ENCODE data around the gene INCENP. TPM values are rescaled to one million over a fixed set of nuclear protein-coding genes. Genes with fewer than 3 reads are reported as not detected.

INCENP gene
- total RNA-seq, 4 donors from 2014 or later, result 33.8 to 84.0 (median 53.1) TPM

DNA sequence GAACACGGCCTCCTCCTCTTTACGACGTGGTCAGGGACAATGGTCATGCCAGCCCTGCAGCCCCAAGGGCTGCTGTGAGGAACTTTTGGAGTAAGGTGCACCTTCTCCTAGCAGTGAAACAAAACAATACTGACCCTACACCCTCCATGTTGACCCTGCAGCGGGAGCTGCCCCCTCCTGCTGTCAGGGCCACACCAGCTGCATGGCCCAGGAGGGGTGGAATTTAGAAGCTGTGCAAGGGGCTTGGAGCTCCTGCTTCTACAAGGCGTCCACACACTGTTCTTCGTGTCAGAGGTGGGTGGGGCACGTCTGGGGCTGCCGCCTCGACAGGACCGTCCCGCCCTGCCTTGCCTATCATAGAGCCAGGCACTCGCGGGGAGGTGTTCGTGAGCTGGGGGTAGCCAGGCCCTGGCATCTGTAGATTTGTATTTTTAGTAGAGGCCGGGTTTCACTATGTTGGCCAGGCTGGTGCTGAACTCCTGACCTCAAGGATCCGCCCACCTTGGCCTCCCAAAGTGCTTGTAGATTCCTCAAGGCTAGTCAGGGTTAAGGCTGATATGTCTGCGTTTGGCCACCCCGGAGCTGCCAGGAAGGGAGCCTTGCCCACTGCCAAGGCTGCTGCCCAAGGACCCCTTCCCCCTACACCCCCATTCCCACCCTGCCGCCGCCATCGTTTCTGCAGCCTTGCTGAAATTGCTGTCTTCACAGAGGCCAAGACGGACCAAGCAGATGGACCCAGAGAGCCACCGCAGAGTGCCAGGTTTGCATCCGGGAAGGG is 15.9 kb downstream of the INCENP start:
- TF ChIP-seq POLR2A (IDR thresholded peaks at IDR 0.05), result no peak
- TF ChIP-seq CTCF (IDR thresholded peaks at IDR 0.05), result no peak
- peaks cover 11 to 95% (median 16%) of the 10 kb centered on the region in 3 donors for H3K36me3 ChIP-seq
- no peak for DNase-seq
- intact Hi-C loops (cut with DNase I), result no loop called here
- H3K9me3 ChIP-seq, result no peaks in the 10 kb centered on the region
- H3K27me3 ChIP-seq, result no peaks in the 10 kb centered on the region
- H3K4me3 ChIP-seq, result no peak overlapping the region
- WGBS, 2 donors, result 95 to 98% methylated on average over 7 to 8 of the region's 24 CpGs
- H3K27ac ChIP-seq, result peak overlapping the region in 3 of 4 donors; percentile 65 to 85 (median 78)
- peaks cover 3 to 80% (median 20%) of the 10 kb centered on the region in 3 donors for H3K4me1 ChIP-seq

DNA sequence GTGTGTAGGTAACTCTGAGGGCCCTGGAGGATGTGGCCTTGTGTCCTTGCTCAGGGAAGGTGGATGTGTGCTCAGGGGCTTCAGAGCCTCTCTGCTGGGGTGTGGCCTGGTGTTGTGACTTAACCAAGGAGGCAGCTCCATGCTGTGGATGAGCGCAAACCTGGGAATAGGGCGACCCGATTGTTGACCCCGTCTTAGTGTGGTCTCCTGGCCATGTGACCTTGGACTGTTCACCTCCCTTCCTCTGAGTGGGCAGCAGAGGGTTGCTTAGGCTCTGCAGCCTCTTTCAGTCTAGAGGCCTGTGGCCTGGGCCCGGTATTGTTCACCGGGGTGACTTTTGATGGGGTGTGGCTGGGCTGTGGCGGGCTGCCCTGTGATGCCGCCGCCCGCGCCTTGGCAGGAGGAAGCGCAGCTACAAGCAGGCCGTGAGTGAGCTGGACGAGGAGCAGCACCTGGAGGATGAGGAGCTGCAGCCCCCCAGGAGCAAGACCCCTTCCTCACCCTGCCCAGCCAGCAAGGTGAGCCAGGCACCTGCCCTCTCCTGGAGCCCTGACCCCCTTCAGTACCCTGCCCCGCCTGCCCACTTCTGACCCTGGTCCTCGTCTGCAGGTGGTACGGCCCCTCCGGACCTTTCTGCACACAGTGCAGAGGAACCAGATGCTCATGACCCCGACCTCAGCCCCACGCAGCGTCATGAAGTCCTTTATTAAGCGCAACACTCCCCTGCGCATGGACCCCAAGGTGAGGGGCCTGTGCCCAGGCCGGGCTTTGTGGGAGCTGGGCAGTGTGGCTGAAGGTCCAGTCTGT is 16.7 kb downstream of the INCENP start:
- H3K4me3 ChIP-seq, result no peak overlapping the region
- WGBS, 2 donors, result 95% methylated on average over 13 of the region's 24 CpGs; no CpG with 5 or more reads in 1 of the 2 donors
- TF ChIP-seq POLR2A (IDR thresholded peaks at IDR 0.05) (no peak), CTCF (IDR thresholded peaks at IDR 0.05) (no peak)
- H3K27ac ChIP-seq, result peak overlapping the region in 2 of 4 donors; percentile 78 to 85
- peaks cover 16 to 100% (median 18%) of the 10 kb centered on the region in 3 donors for H3K36me3 ChIP-seq
- no peaks in the 10 kb centered on the region for H3K9me3 ChIP-seq
- peaks cover 3 to 76% (median 21%) of the 10 kb centered on the region in 3 donors for H3K4me1 ChIP-seq
- DNase-seq, result no peak
- intact Hi-C loops (cut with DNase I), result no loop called here
- H3K27me3 ChIP-seq, result no peaks in the 10 kb centered on the region

DNA sequence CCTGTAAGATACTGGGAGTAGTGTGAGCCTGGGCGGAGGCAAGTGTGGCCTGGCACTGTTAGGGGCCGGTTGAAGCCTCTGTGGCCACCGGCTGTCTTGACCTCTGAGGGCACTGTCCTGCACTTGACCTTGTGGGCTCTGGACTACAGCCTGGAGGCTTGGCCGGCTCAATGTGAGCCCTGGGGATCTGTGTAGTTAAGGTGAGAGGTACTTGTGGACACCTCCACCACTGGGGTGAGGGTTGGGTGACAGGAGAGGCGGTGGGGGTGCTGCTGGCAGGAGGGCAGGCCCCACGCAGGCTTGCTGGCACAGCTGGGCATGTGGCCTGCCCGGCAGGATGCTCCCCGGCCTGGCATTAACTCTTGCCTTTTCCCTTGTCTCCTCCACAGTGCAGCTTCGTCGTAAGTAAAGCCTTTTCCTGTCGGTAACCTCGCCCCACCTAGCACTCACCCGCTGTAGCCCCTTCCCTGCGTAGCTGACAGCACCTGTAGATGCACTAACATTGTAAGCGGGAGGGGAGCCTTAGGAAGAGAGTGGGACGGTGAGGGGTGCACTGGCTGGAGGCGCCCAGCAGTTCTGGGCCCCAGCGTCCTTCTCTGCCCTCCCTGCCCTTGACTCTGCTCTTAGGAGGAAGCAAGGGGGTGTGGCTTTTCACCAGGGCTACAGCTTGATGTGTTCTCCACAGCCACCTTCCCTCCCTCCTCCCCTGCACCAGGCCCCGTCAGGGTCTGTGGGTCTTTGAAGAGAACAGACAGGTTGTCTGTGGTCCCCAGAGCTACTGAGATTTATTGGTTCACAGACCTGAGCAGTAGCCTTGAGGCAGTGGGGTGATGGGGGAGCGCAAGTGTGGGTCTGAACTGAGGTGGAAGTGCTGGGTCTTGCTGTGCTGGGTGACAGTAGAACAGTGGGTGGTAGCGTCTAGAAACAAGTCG is 17.6 kb downstream of the INCENP start:
- WGBS, 2 donors, result 91 to 96% methylated on average over 14 to 15 of the region's 22 CpGs
- no peak for DNase-seq
- intact Hi-C loops (cut with DNase I), result no loop called here
- Histone ChIP-seq H3K27ac (peak overlapping the region in 1 of 4 donors; percentile 78), H3K27me3 (no peaks in the 10 kb centered on the region), H3K9me3 (no peaks in the 10 kb centered on the region), H3K4me1 (peaks cover 3 to 76% (median 21%) of the 10 kb centered on the region in 3 donors), H3K36me3 (peaks cover 16 to 100% (median 23%) of the 10 kb centered on the region in 3 donors), H3K4me3 (no peak overlapping the region)
- TF ChIP-seq CTCF (IDR thresholded peaks at IDR 0.05) (no peak), POLR2A (IDR thresholded peaks at IDR 0.05) (no peak)

DNA sequence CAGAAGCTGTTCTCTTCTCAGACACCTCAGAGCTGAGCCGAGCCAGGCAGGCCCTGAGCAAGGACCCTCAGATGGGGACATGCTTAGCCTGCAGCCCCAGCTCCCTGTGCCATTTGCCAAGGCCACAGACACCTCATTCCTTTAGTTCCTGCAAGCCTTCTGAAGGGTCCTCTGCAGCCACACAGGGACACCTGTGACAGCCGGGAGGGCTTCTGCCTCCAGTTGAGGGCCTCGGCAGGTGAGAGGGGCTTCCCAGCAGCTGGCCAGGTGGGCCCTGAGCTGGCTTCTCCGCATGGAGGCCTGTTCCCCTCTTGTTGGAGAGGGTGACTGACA is 18.2 kb downstream of the INCENP start:
- WGBS, 2 donors, result 100% methylated on average over 1 of the region's 4 CpGs
- H3K36me3 ChIP-seq, result peaks cover 16 to 100% (median 23%) of the 10 kb centered on the region in 3 donors
- TF ChIP-seq POLR2A (IDR thresholded peaks at IDR 0.05) (no peak), CTCF (IDR thresholded peaks at IDR 0.05) (no peak)
- intact Hi-C loops (cut with DNase I), result no loop called here
- peaks cover 3 to 69% (median 21%) of the 10 kb centered on the region in 3 donors for H3K4me1 ChIP-seq
- no peak for DNase-seq
- H3K27me3 ChIP-seq, result no peaks in the 10 kb centered on the region
- H3K9me3 ChIP-seq, result no peaks in the 10 kb centered on the region
- no peak overlapping the region for H3K4me3 ChIP-seq
- H3K27ac ChIP-seq, result peak overlapping the region in 2 of 4 donors; percentile 76 to 79
